ENCODE results near the gene ST3GAL3.
A peak's percentile ranks its signal among the peaks of the same experiment; 100 is the strongest.

ST3GAL3 gene

GRCh38 chr1:43868741-43869067 lies 161.4 kb downstream of the ST3GAL3 start:
- Histone ChIP-seq H3K36me3 (ENCODE audit: control insufficient read depth in 2 of 2, insufficient read depth in 1 of 2, low read length in 2 of 2) (no peaks in the 10 kb centered on the region), H3K27ac (ENCODE audit: extremely low read depth, low read depth, low read length) (no peak overlapping the region), H3K9me3 (ENCODE audit: control insufficient read depth, insufficient read depth, low read depth, low read length) (no peaks in the 10 kb centered on the region), H3K4me1 (ENCODE audit: control insufficient read depth, insufficient read depth, low read length) (no peaks in the 10 kb centered on the region), H3K4me3 (ENCODE audit: low read depth, low read length) (no peak overlapping the region)
- TF ChIP-seq ZFHX2 (tag by site-specific recombination; conservative IDR thresholded peaks at IDR 0.05) (peak; percentile 61), REPIN1 (tag by site-specific recombination; IDR thresholded peaks at IDR 0.05; ENCODE audit: low read depth) (no peak), ZNF768 (tag by site-specific recombination; IDR thresholded peaks at IDR 0.05) (no peak), OVOL3 (tag by site-specific recombination; IDR thresholded peaks at IDR 0.05) (no peak), ZBTB48 (tag by site-specific recombination; IDR thresholded peaks at IDR 0.05) (peak; percentile 33; the same call in 1 of the 2 replicates)
- ChIA-PET POLR2A (interaction anchor here (0.6 to 0.8 kb wide), 2 partner anchors 10 to 101 kb away, joined by 3 to 4 read pairs; partner anchors contain the start of gene DPH2), CTCF (interaction anchor here (0.6 to 1.1 kb wide), 2 partner anchors 9 to 66 kb away, joined by 3 to 5 read pairs; no protein-coding TSS in a partner anchor)

GRCh38 chr1:43870306-43870705 lies 163.0 kb downstream of the ST3GAL3 start:
- H3K9me3 ChIP-seq (ENCODE audit: control insufficient read depth, insufficient read depth, low read depth, low read length), result no peaks in the 10 kb centered on the region
- H3K27ac ChIP-seq (ENCODE audit: extremely low read depth, low read depth, low read length), result no peak overlapping the region
- H3K4me1 ChIP-seq (ENCODE audit: control insufficient read depth, insufficient read depth, low read length), result no peaks in the 10 kb centered on the region
- H3K36me3 ChIP-seq (ENCODE audit: control insufficient read depth in 2 of 2, insufficient read depth in 1 of 2, low read length in 2 of 2), result no peaks in the 10 kb centered on the region
- ChIA-PET POLR2A (no interaction called here), CTCF (interaction anchor here (0.6 kb wide), 1 partner anchor 74 kb away, joined by 3 read pairs; no protein-coding TSS in a partner anchor)
- TF ChIP-seq ZNF24 (tag by site-specific recombination; IDR thresholded peaks at IDR 0.05) (no peak), ZNF704 (tag by site-specific recombination; IDR thresholded peaks at IDR 0.05) (no peak), ZNF184 (tag by site-specific recombination; IDR thresholded peaks at IDR 0.05) (no peak), ZNF670 (tag by site-specific recombination; IDR thresholded peaks at IDR 0.05; ENCODE audit: low read depth) (no peak), ZNF623 (tag by site-specific recombination; IDR thresholded peaks at IDR 0.05) (no peak), ZNF510 (tag by site-specific recombination; IDR thresholded peaks at IDR 0.05; ENCODE audit: insufficient replicate concordance) (no peak), ZBTB17 (tag by site-specific recombination; IDR thresholded peaks at IDR 0.05) (no peak), ZFP3 (tag by site-specific recombination; IDR thresholded peaks at IDR 0.05; ENCODE audit: low read depth) (no peak), ZBTB44 (tag by site-specific recombination; IDR thresholded peaks at IDR 0.05) (no peak), ZNF2 (tag by site-specific recombination; IDR thresholded peaks at IDR 0.05) (no peak), TSHZ1 (tag by site-specific recombination; IDR thresholded peaks at IDR 0.05; ENCODE audit: borderline replicate concordance) (no peak), KLF1 (tag by site-specific recombination; IDR thresholded peaks at IDR 0.05) (no peak)
- no peak overlapping the region for H3K4me3 ChIP-seq (ENCODE audit: low read depth, low read length)
